PC-3 (cell line): ENCODE measurements around the gene SH3RF3. TPM values are rescaled to one million over a fixed set of nuclear protein-coding genes. Genes with fewer than 3 reads are reported as not detected.

ENCODE experiments used
- ATAC-seq: fragments of 200-7000 bp; cut with Tn5 transposase; 2 replicates; pipeline ENCODE4 v1.9.1; 2020; ENCODE audit warnings: mild to moderate bottlenecking, moderate library complexity
- BruUV-seq: library from RNA; stranded (reverse); fragments of 400-500 nt; replicated peaks from 2 replicates; lab custom pipeline; 2021; lab: Mats Ljungman, UMichigan
- CTCF ChIA-PET: fragments of 300-600 bp; sonication (Branson Sonifier 250); formaldehyde crosslinking; loops from one replicate; lab custom pipeline; 2022; ENCODE audit warnings: antibody characterized with exemption; lab: Charles Lee
- POLR2A ChIA-PET: fragments of 300-600 bp; sonication (Branson Sonifier 250); formaldehyde crosslinking; loops from one replicate; lab custom pipeline; 2022; ENCODE audit warnings: antibody characterized with exemption; ENCODE audit not compliant: unreplicated experiment; lab: Charles Lee
- DNase-seq: peaks from one replicate; pipeline ENCODE4 v3.0.0-alpha.2; 2015
- H2AFZ ChIP-seq: fragments of 300-600 bp; sonication (generic); 2 replicates; pipeline ENCODE4 v1.6.0; 2016; ENCODE audit warnings: antibody characterized with exemption, low read length
- H3F3A ChIP-seq: fragments of 300-600 bp; sonication (generic); one replicate; pipeline ENCODE4 v1.6.0; 2017; ENCODE audit warnings: antibody characterized with exemption, low read length, control low read depth, mild to moderate bottlenecking; ENCODE audit not compliant: unreplicated experiment
- H3K27ac ChIP-seq: fragments of 300-600 bp; sonication (generic); 2 replicates; pipeline ENCODE4 v1.5.1; 2016; ENCODE audit warnings: mild to moderate bottlenecking, low read length
- H3K27me3 ChIP-seq: fragments of 300-600 bp; sonication (generic); 2 replicates; pipeline ENCODE4 v1.6.1; 2016; ENCODE audit warnings: low read length, mixed read lengths
- H3K36me3 ChIP-seq: fragments of 300-600 bp; sonication (generic); 2 replicates; pipeline ENCODE4 v1.6.1; 2016; ENCODE audit warnings: low read depth, mixed run types, low read length, mixed read lengths
- H3K4me1 ChIP-seq: fragments of 300-600 bp; sonication (generic); 2 replicates; pipeline ENCODE4 v1.5.1; 2016; ENCODE audit warnings: low read length; ENCODE audit not compliant: insufficient read depth
- H3K4me2 ChIP-seq: fragments of 300-600 bp; sonication (generic); 2 replicates; pipeline ENCODE4 v1.6.0; 2016; ENCODE audit warnings: low read length
- H3K4me3 ChIP-seq: fragments of 300-600 bp; sonication (generic); 2 replicates; pipeline ENCODE4 v1.5.1; 2016; ENCODE audit warnings: mild to moderate bottlenecking, low read length, mixed read lengths
- H3K79me2 ChIP-seq: fragments of 300-600 bp; sonication (generic); 2 replicates; pipeline ENCODE4 v1.6.1; 2017; ENCODE audit warnings: low read length, mixed read lengths
- H3K9ac ChIP-seq: fragments of 300-600 bp; sonication (generic); 2 replicates; pipeline ENCODE4 v1.6.0; 2016; ENCODE audit warnings: mild to moderate bottlenecking, low read length
- H3K9me2 ChIP-seq: fragments of 300-600 bp; sonication (generic); replicated peaks from 2 replicates; pipeline ENCODE4 v1.6.1; 2016; ENCODE audit warnings: mixed run types, low read length, mixed read lengths
- H3K9me3 ChIP-seq: fragments of 300-600 bp; sonication (generic); 2 replicates; pipeline ENCODE4 v1.6.1; 2016; ENCODE audit warnings: low read length, mixed read lengths
- H4K20me1 ChIP-seq: fragments of 300-600 bp; sonication (generic); 2 replicates; pipeline ENCODE4 v1.6.1; 2016; ENCODE audit warnings: low read length, mixed read lengths
- CTCF ChIP-seq: fragments of 300-600 bp; sonication (generic); conservative IDR thresholded peaks from 2 replicates; pipeline ENCODE4 v1.5.1; 2017; ENCODE audit warnings: antibody characterized with exemption, low read depth, mild to moderate bottlenecking, low read length
- EZH2 ChIP-seq: fragments of 300-600 bp; sonication (generic); IDR thresholded peaks from one replicate; pipeline ENCODE4 v1.6.1; 2017; ENCODE audit warnings: antibody characterized with exemption, mild to moderate bottlenecking, low read length; ENCODE audit not compliant: unreplicated experiment
- EZH2phosphoT487 ChIP-seq: fragments of 300-600 bp; sonication (generic); IDR thresholded peaks from 2 replicates; pipeline ENCODE4 v1.6.1; 2018; ENCODE audit warnings: mild to moderate bottlenecking, antibody characterized with exemption, low read length, borderline replicate concordance
- intact Hi-C: fragments of 100-400 bp; cut with micrococcal nuclease; formaldehyde crosslinking; loops from 2 replicates; pipeline ENCODE4 v1.9.0; 2023
- total RNA-seq: library from RNA; depleted of rRNA; stranded (reverse); fragments of >200 nt; gene quantifications from 2 replicates; pipeline ENCODE4 v1.2.3, GENCODE V29; 2014

The SH3RF3 gene
- total RNA-seq, 1 experiment from 2014 or later, result 11.7 TPM

GRCh38 chr2:109195193-109196045, 66.4 kb downstream of the SH3RF3 start:
- Histone ChIP-seq H2AFZ (no peak overlapping the region), H3K27ac (no peak overlapping the region), H3K4me2 (no peak overlapping the region), H3K4me1 (no peaks in the 10 kb centered on the region), H3K79me2 (peaks cover 24% of the 10 kb centered on the region), H3K9me3 (no peaks in the 10 kb centered on the region), H3K9me2 (no peaks in the 10 kb centered on the region), H3F3A (no peaks in the 10 kb centered on the region), H3K36me3 (no peaks in the 10 kb centered on the region), H3K9ac (no peak overlapping the region), H3K27me3 (no peaks in the 10 kb centered on the region), H4K20me1 (peaks cover 5% of the 10 kb centered on the region; the same call in 1 of the 2 replicates), H3K4me3 (no peak overlapping the region)
- ATAC-seq (no peak), DNase-seq (no peak)
- POLR2A ChIA-PET, result no interaction called here
- CTCF ChIA-PET, result no interaction called here
- BruUV-seq, result no TSS peak
- no peak for TF ChIP-seq EZH2
- intact Hi-C loops, result no loop called here

DNA sequence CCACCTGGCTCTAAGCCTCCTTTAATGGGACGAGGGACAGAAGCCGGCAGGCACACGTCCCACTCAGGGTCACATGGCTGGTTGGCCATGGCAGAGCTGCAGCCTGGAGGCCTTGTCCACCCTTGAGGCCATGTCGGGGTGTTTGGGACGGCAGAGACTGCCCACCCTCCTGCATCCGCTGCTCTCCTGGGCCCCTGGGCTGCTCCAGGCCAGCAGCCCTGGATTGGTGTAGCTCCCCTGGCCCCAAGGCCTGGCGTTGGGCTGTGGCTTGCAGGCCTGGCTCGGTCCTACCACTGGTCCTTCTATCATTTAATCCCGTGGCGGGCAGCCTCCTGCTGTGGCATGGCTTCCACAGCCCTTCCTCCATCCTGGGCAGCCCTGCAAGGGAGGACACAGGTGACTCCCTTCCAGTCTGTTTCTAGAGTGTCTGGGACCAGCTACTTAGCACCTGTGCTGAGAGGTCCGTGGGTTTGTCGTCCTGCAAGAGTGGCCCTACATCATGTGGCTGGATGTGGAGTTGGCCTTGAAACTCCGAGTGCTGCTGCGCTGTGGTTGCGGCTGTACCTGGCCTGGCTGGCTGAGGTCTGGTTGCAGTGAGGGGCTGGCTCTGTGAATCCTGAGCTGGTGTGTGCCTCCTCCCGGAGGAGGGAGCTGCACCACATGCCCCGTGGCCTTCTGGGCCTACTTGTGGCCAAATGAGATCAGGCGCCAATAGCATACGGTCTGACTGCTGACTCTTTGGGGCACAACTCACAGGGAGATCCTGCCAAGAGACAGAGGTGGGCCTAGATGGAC, 67.3 kb downstream of the SH3RF3 start:
- H2AFZ ChIP-seq, result no peak overlapping the region
- H3K79me2 ChIP-seq, result peaks cover 18% of the 10 kb centered on the region
- POLR2A ChIA-PET, result no interaction called here
- TF ChIP-seq EZH2 (no peak), CTCF (no peak), EZH2phosphoT487 (no peak)
- H3K9me3 ChIP-seq, result no peaks in the 10 kb centered on the region
- ATAC-seq, result no peak
- intact Hi-C loops, result no loop called here
- no peaks in the 10 kb centered on the region for H3K27me3 ChIP-seq
- no peaks in the 10 kb centered on the region for H3K4me1 ChIP-seq
- CTCF ChIA-PET, result no interaction called here
- H3K36me3 ChIP-seq, result no peaks in the 10 kb centered on the region
- H3F3A ChIP-seq, result no peaks in the 10 kb centered on the region
- H3K4me3 ChIP-seq, result no peak overlapping the region
- peaks cover 5% of the 10 kb centered on the region; the same call in 1 of the 2 replicates for H4K20me1 ChIP-seq
- no peak overlapping the region for H3K4me2 ChIP-seq
- H3K9me2 ChIP-seq, result no peaks in the 10 kb centered on the region
- no peak overlapping the region for H3K27ac ChIP-seq
- DNase-seq, result no peak
- no TSS peak for BruUV-seq
- no peak overlapping the region for H3K9ac ChIP-seq

DNA sequence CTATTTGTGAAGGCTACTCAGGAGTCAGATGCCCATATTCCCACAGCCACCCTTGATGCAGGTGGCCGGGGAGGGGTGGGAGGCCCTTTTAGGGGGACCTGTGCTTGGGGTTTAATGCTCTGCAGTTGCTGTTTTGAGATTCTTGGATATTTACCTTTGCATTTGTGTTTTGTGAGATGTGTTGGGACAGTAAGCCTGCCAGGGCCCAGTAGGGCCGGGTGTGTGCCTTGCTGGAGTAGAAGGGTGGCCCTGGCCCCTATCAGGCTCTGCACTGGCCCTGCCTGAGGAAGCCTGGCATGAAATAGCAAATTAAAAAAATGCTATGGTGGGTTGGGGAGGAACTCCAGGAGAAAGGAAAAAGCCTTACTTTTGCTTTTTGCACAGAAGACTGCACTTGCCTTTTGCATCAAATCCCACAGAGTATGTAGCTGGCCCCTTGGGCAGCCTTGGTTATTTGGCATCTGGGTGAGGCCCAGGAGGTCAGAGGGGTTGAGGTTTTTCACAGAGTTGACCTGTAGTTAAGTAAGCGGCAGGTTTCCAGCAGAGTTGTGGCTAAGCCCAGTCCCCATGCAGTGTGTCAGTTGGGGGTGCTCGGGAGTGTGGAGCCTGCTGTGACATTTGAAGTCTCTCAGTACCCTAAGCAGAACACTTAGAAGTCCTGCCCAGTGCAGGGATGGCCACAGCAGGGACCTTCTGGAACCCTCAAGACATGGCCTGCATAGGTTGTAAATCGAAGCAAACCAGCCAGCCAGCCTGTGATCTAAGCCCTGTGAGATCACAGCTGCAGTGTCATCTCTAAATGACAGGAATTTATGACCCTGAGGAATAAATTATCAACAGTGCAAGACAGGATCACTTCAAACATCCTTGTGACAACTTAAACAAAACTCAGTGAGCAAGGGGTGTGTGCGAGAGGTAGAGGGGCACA, 68.8 kb downstream of the SH3RF3 start:
- ATAC-seq (no peak), DNase-seq (no peak)
- no peak overlapping the region for H2AFZ ChIP-seq
- H3K4me2 ChIP-seq, result no peak overlapping the region
- H4K20me1 ChIP-seq, result peaks cover 5% of the 10 kb centered on the region; the same call in 1 of the 2 replicates
- intact Hi-C loops, result no loop called here
- no peak overlapping the region for H3K9ac ChIP-seq
- no peaks in the 10 kb centered on the region for H3K4me1 ChIP-seq
- no peak overlapping the region for H3K4me3 ChIP-seq
- no TSS peak for BruUV-seq
- H3K27ac ChIP-seq, result no peak overlapping the region
- peaks cover 18% of the 10 kb centered on the region for H3K79me2 ChIP-seq
- no peak for TF ChIP-seq EZH2phosphoT487
- TF ChIP-seq CTCF, result no peak
- TF ChIP-seq EZH2, result no peak
- no peaks in the 10 kb centered on the region for H3K9me3 ChIP-seq
- H3K27me3 ChIP-seq, result no peaks in the 10 kb centered on the region
- no peaks in the 10 kb centered on the region for H3K36me3 ChIP-seq
- CTCF ChIA-PET, result no interaction called here
- H3F3A ChIP-seq, result no peaks in the 10 kb centered on the region
- POLR2A ChIA-PET, result no interaction called here
- no peaks in the 10 kb centered on the region for H3K9me2 ChIP-seq
